ENCODE measurements around the gene CBX4. TPM values are rescaled to one million over a fixed set of nuclear protein-coding genes. Genes with fewer than 3 reads are reported as not detected.

CBX4 gene
- total RNA-seq, 1 experiment from 2014 or later, result 6.2 TPM

DNA sequence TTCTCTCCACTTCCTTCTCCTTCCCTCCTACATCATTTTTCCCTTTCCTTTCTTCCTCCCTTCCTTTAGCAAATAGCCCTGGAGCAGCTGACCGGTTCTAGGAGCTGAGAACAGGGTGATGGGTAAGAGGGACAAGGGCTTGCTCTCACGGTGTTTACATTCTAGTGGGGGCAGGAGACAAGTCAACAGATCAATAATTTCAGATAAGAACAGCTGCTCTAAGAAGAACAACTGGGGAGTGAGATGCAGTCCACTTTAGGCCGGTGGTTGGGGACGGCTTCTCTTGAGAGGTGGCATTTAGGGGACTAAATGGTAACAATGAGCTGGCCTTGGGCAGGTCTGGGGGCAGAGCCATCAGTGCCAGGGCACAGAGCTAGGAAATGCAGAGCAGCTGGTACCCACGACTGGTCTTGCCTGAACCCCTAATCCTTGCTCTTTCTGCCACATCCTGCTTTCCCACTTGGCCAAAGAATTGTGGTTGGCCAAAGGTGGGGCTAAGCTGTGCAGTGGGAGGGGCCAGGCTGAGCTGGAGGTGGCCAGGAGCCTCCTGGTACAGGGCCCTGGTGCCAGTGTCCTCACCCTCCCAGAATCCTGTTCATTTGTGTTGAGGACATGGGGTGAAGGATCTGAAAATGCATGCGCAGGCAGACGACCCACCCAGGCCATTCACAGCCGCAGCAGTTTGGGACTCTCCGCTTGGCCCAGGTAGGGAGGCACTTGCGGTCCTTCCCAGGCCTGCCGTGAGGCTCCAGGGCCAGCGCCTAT, 17.7 kb downstream of the CBX4 start:
- H2AK5ac ChIP-seq (ENCODE audit: insufficient read length, low read length), result no peak overlapping the region
- peaks cover 3 to 10% of the 10 kb centered on the region in 2 experiments; a peak in 4 of 5 replicates for H3K9me3 Mint-ChIP-seq
- H3K9me3 ChIP-seq (ENCODE audit: control insufficient read depth, low read depth, low read length), result no peaks in the 10 kb centered on the region
- H3K14ac ChIP-seq (ENCODE audit: insufficient read depth, low read length), result no peak overlapping the region; the same call in 1 of the 2 replicates
- H3T11ph ChIP-seq (ENCODE audit: low read length), result no peak overlapping the region
- H3K4me1 ChIP-seq (ENCODE audit: insufficient read depth, low read length), result no peaks in the 10 kb centered on the region
- H2BK20ac ChIP-seq (ENCODE audit: low read depth, low read length, poor library complexity, severe bottlenecking), result no peak overlapping the region
- H3K79me1 ChIP-seq (ENCODE audit: insufficient read depth, low read depth, low read length, poor library complexity, severe bottlenecking), result no peaks in the 10 kb centered on the region
- H3K36me3 Mint-ChIP-seq (ENCODE audit: insufficient read depth in 1 of 3, low read depth in 3 of 3), result peaks cover 0 to 5% (median 3%) of the 10 kb centered on the region in 3 experiments; a peak in 4 of 7 replicates
- no peak for DNase-seq
- no peak overlapping the region for H4K5ac ChIP-seq (ENCODE audit: insufficient read length, low read depth, low read length)
- no peak overlapping the region for H4K91ac ChIP-seq (ENCODE audit: insufficient read length, low read depth, low read length)
- H3K27ac ChIP-seq (ENCODE audit: insufficient read length, low read depth, low read length), result no peak overlapping the region
- no CpG with 5 or more reads among the region's 12 CpGs for WGBS (ENCODE audit: extremely low coverage, insufficient read length, low lambda C conversion rate)
- no peak overlapping the region for H2BK15ac ChIP-seq (ENCODE audit: low read depth, low read length)
- no peak overlapping the region for H2AFZ ChIP-seq (ENCODE audit: low read length)
- peaks cover 2 to 4% of the 10 kb centered on the region in 2 experiments; a peak in 3 of 4 replicates for H3K4me1 Mint-ChIP-seq
- H2BK120ac ChIP-seq (ENCODE audit: low read depth, low read length, poor library complexity, severe bottlenecking), result no peak overlapping the region
- peaks cover 100% of the 10 kb centered on the region for H3K27me3 Mint-ChIP-seq (ENCODE audit: low read depth)
- no peaks in the 10 kb centered on the region for H3K79me2 ChIP-seq (ENCODE audit: insufficient read depth, low read length)
- no peak overlapping the region for H4K8ac ChIP-seq (replicated peaks; ENCODE audit: insufficient read length, low read depth, low read length)
- H3K56ac ChIP-seq (ENCODE audit: insufficient read length, low read depth, low read length), result no peak overlapping the region
- H3K18ac ChIP-seq (ENCODE audit: insufficient read length, low read depth, low read length), result no peak overlapping the region
- no peak overlapping the region for H2BK5ac ChIP-seq (ENCODE audit: insufficient read length, low read length)
- no peak overlapping the region for H3K9ac ChIP-seq (ENCODE audit: extremely low read depth, insufficient read length, low read length)
- H2BK12ac ChIP-seq (ENCODE audit: insufficient read length, low read depth, low read length), result no peak overlapping the region
- no peak for TF ChIP-seq CTCF (conservative IDR thresholded peaks at IDR 0.05)
- peaks cover 46% of the 10 kb centered on the region for H3K27me3 ChIP-seq (ENCODE audit: insufficient read depth, low read length)
- no peak overlapping the region for H3K4me3 Mint-ChIP-seq
- no peak overlapping the region for H3K4ac ChIP-seq (ENCODE audit: low read depth, low read length)
- H3K23me2 ChIP-seq (ENCODE audit: insufficient read length, low read depth, low read length, poor library complexity, severe bottlenecking), result no peaks in the 10 kb centered on the region
- no peak overlapping the region; a peak in 1 of 7 replicates for H3K27ac Mint-ChIP-seq
- H3K4me2 ChIP-seq (ENCODE audit: insufficient read depth, insufficient read length, low read length), result no peak overlapping the region
- no peak overlapping the region for H3K23ac ChIP-seq (ENCODE audit: insufficient read length, low read depth, low read length)
- no peaks in the 10 kb centered on the region for H4K20me1 ChIP-seq (ENCODE audit: control insufficient read depth, insufficient read depth, insufficient read length)

Data from H9 (cell line).